ENCODE data around the gene LAT.
"Not testable (repeated sequence)": the region's sequence is repeated elsewhere in the genome, so short reads cannot be mapped to it uniquely, and the experiment has no call there.

The LAT gene

GRCh38 chr16:28975158-28975599 lies 9.7 kb upstream of the LAT start:
- Histone ChIP-seq H3K4me3 (ENCODE audit: low read length in 2 of 2) (peak overlapping the region; percentile 77 to 87), H3K9ac (ENCODE audit: low read depth in 1 of 2, low read length in 2 of 2) (peak overlapping the region; percentile 72 to 74), H3K9me3 (ENCODE audit: control insufficient read depth in 2 of 2, low read length in 2 of 2) (no peaks in the 10 kb centered on the region), H3K27ac (ENCODE audit: low read depth in 2 of 2, low read length in 2 of 2) (peak overlapping the region in 1 of 2 donors; percentile 49), H3K27me3 (ENCODE audit: control insufficient read depth in 2 of 2, insufficient read depth in 2 of 2, low read length in 2 of 2) (no peaks in the 10 kb centered on the region), H3K4me1 (ENCODE audit: control insufficient read depth in 2 of 2, insufficient read depth in 2 of 2, low read length in 2 of 2) (peaks cover 14 to 16% of the 10 kb centered on the region in 2 donors), H3K36me3 (ENCODE audit: control insufficient read depth in 2 of 2, insufficient read depth in 2 of 2, low read length in 2 of 2) (peaks cover 8 to 12% of the 10 kb centered on the region in 2 donors)

- Histone ChIP-seq H3K9ac (ENCODE audit: low read depth in 1 of 2, low read length in 2 of 2) (no peak overlapping the region), H3K4me1 (ENCODE audit: control insufficient read depth in 2 of 2, insufficient read depth in 2 of 2, low read length in 2 of 2) (peaks cover 14 to 16% of the 10 kb centered on the region in 2 donors), H3K4me3 (ENCODE audit: low read length in 2 of 2) (no peak overlapping the region), H3K27ac (ENCODE audit: low read depth in 2 of 2, low read length in 2 of 2) (no peak overlapping the region), H3K36me3 (ENCODE audit: control insufficient read depth in 2 of 2, insufficient read depth in 2 of 2, low read length in 2 of 2) (peaks cover 15 to 33% of the 10 kb centered on the region in 2 donors), H3K27me3 (ENCODE audit: control insufficient read depth in 2 of 2, insufficient read depth in 2 of 2, low read length in 2 of 2) (no peaks in the 10 kb centered on the region), H3K9me3 (ENCODE audit: control insufficient read depth in 2 of 2, low read length in 2 of 2) (no peaks in the 10 kb centered on the region)
Measured at GRCh38 chr16:28977703-28978662, 6.9 kb upstream of the LAT start.

GRCh38 chr16:28980330-28980729 lies 4.5 kb upstream of the LAT start:
- peaks cover 15 to 38% of the 10 kb centered on the region in 2 donors for H3K36me3 ChIP-seq (ENCODE audit: control insufficient read depth in 2 of 2, insufficient read depth in 2 of 2, low read length in 2 of 2)
- H3K4me3 ChIP-seq (ENCODE audit: low read length in 2 of 2); H3K27me3 ChIP-seq (ENCODE audit: control insufficient read depth in 2 of 2, insufficient read depth in 2 of 2, low read length in 2 of 2); H3K9ac ChIP-seq (ENCODE audit: low read depth in 1 of 2, low read length in 2 of 2); H3K9me3 ChIP-seq (ENCODE audit: control insufficient read depth in 2 of 2, low read length in 2 of 2); H3K27ac ChIP-seq (ENCODE audit: low read depth in 2 of 2, low read length in 2 of 2); H3K4me1 ChIP-seq (ENCODE audit: control insufficient read depth in 2 of 2, insufficient read depth in 2 of 2, low read length in 2 of 2): not testable (repeated sequence)

DNA sequence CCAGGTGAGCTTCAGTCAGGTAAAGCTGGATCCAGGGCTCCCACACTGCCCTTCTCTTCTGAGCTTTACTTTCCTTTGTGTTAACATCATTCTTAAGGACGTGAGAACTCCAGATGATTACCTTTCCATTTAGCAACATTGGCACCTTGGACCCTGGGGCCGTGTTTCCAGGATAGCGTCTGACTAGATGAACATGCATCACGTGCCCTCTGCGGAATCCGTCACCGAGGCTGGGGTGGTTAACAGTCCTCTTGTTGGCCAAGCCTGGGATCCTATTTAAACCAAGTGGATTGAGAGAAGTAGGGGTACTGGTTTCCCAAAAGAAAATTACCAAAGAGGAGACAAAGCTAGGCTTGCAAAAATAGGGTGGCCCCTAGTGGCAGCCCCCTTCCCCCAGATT lies 3.9 kb upstream of the LAT start:
- H3K4me1 ChIP-seq (ENCODE audit: control insufficient read depth in 2 of 2, insufficient read depth in 2 of 2, low read length in 2 of 2) = no peaks in the 10 kb centered on the region
- no peak overlapping the region for H3K9ac ChIP-seq (ENCODE audit: low read depth in 1 of 2, low read length in 2 of 2)
- H3K36me3 ChIP-seq (ENCODE audit: control insufficient read depth in 2 of 2, insufficient read depth in 2 of 2, low read length in 2 of 2) = peaks cover 18 to 39% of the 10 kb centered on the region in 2 donors
- no peak overlapping the region for H3K4me3 ChIP-seq (ENCODE audit: low read length in 2 of 2)
- H3K9me3 ChIP-seq (ENCODE audit: control insufficient read depth in 2 of 2, low read length in 2 of 2) = no peaks in the 10 kb centered on the region
- no peaks in the 10 kb centered on the region for H3K27me3 ChIP-seq (ENCODE audit: control insufficient read depth in 2 of 2, insufficient read depth in 2 of 2, low read length in 2 of 2)
- H3K27ac ChIP-seq (ENCODE audit: low read depth in 2 of 2, low read length in 2 of 2) = no peak overlapping the region

DNA sequence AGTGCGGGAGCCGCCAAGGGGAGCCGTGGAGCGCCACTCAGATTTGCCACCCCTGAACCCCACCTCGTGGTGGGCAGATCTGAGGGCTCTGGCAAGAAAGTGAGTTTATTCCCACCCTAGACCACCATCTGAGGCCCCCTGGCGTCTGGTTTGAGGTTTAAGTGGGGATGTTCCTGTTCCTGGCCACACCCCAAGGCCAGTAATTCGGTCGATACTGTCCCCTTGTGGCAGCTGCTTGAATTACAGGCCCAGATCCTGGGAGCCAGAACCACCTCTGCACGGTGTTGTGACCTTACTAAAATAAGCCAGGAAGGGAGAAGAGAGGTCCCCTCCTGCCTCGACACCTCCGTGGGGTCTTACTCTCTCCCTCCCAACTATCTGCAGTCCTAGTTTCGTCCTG lies 3.3 kb upstream of the LAT start:
- Histone ChIP-seq H3K4me3 (ENCODE audit: low read length in 2 of 2) (no peak overlapping the region), H3K9me3 (ENCODE audit: control insufficient read depth in 2 of 2, low read length in 2 of 2) (no peaks in the 10 kb centered on the region), H3K36me3 (ENCODE audit: control insufficient read depth in 2 of 2, insufficient read depth in 2 of 2, low read length in 2 of 2) (peaks cover 19 to 41% of the 10 kb centered on the region in 2 donors), H3K9ac (ENCODE audit: low read depth in 1 of 2, low read length in 2 of 2) (no peak overlapping the region), H3K27ac (ENCODE audit: low read depth in 2 of 2, low read length in 2 of 2) (no peak overlapping the region), H3K27me3 (ENCODE audit: control insufficient read depth in 2 of 2, insufficient read depth in 2 of 2, low read length in 2 of 2) (no peaks in the 10 kb centered on the region), H3K4me1 (ENCODE audit: control insufficient read depth in 2 of 2, insufficient read depth in 2 of 2, low read length in 2 of 2) (no peaks in the 10 kb centered on the region)

- no peak overlapping the region for H3K4me3 ChIP-seq (ENCODE audit: low read length in 2 of 2)
- H3K36me3 ChIP-seq (ENCODE audit: control insufficient read depth in 2 of 2, insufficient read depth in 2 of 2, low read length in 2 of 2) = peaks cover 20 to 50% of the 10 kb centered on the region in 2 donors
- H3K9me3 ChIP-seq (ENCODE audit: control insufficient read depth in 2 of 2, low read length in 2 of 2) = no peaks in the 10 kb centered on the region
- no peaks in the 10 kb centered on the region for H3K4me1 ChIP-seq (ENCODE audit: control insufficient read depth in 2 of 2, insufficient read depth in 2 of 2, low read length in 2 of 2)
- no peaks in the 10 kb centered on the region for H3K27me3 ChIP-seq (ENCODE audit: control insufficient read depth in 2 of 2, insufficient read depth in 2 of 2, low read length in 2 of 2)
- H3K9ac ChIP-seq (ENCODE audit: low read depth in 1 of 2, low read length in 2 of 2) = no peak overlapping the region
- no peak overlapping the region for H3K27ac ChIP-seq (ENCODE audit: low read depth in 2 of 2, low read length in 2 of 2)
Measured at GRCh38 chr16:28982418-28982817, 2.4 kb upstream of the LAT start.

GRCh38 chr16:28982949-28983348 lies 1.9 kb upstream of the LAT start:
- no peaks in the 10 kb centered on the region for H3K27me3 ChIP-seq (ENCODE audit: control insufficient read depth in 2 of 2, insufficient read depth in 2 of 2, low read length in 2 of 2)
- H3K27ac ChIP-seq (ENCODE audit: low read depth in 2 of 2, low read length in 2 of 2) = no peak overlapping the region
- H3K36me3 ChIP-seq (ENCODE audit: control insufficient read depth in 2 of 2, insufficient read depth in 2 of 2, low read length in 2 of 2) = peaks cover 20 to 52% of the 10 kb centered on the region in 2 donors
- H3K9me3 ChIP-seq (ENCODE audit: control insufficient read depth in 2 of 2, low read length in 2 of 2) = no peaks in the 10 kb centered on the region
- no peak overlapping the region for H3K9ac ChIP-seq (ENCODE audit: low read depth in 1 of 2, low read length in 2 of 2)
- H3K4me1 ChIP-seq (ENCODE audit: control insufficient read depth in 2 of 2, insufficient read depth in 2 of 2, low read length in 2 of 2) = no peaks in the 10 kb centered on the region
- H3K4me3 ChIP-seq (ENCODE audit: low read length in 2 of 2) = no peak overlapping the region

- no peak overlapping the region for H3K9ac ChIP-seq (ENCODE audit: low read depth in 1 of 2, low read length in 2 of 2)
- H3K4me3 ChIP-seq (ENCODE audit: low read length in 2 of 2) = no peak overlapping the region
- H3K9me3 ChIP-seq (ENCODE audit: control insufficient read depth in 2 of 2, low read length in 2 of 2) = no peaks in the 10 kb centered on the region
- no peaks in the 10 kb centered on the region for H3K27me3 ChIP-seq (ENCODE audit: control insufficient read depth in 2 of 2, insufficient read depth in 2 of 2, low read length in 2 of 2)
- H3K36me3 ChIP-seq (ENCODE audit: control insufficient read depth in 2 of 2, insufficient read depth in 2 of 2, low read length in 2 of 2) = peaks cover 16 to 48% of the 10 kb centered on the region in 2 donors
- H3K4me1 ChIP-seq (ENCODE audit: control insufficient read depth in 2 of 2, insufficient read depth in 2 of 2, low read length in 2 of 2) = no peaks in the 10 kb centered on the region
- H3K27ac ChIP-seq (ENCODE audit: low read depth in 2 of 2, low read length in 2 of 2) = peak overlapping the region in 1 of 2 donors; percentile 58
Measured at GRCh38 chr16:28983644-28984043, 1.2 kb upstream of the LAT start.

GRCh38 chr16:28984091-28984490 lies 761 bp upstream of the LAT start:
- no peaks in the 10 kb centered on the region for H3K4me1 ChIP-seq (ENCODE audit: control insufficient read depth in 2 of 2, insufficient read depth in 2 of 2, low read length in 2 of 2)
- H3K27me3 ChIP-seq (ENCODE audit: control insufficient read depth in 2 of 2, insufficient read depth in 2 of 2, low read length in 2 of 2) = no peaks in the 10 kb centered on the region
- H3K36me3 ChIP-seq (ENCODE audit: control insufficient read depth in 2 of 2, insufficient read depth in 2 of 2, low read length in 2 of 2) = peaks cover 15 to 44% of the 10 kb centered on the region in 2 donors
- no peak overlapping the region for H3K9ac ChIP-seq (ENCODE audit: low read depth in 1 of 2, low read length in 2 of 2)
- H3K4me3 ChIP-seq (ENCODE audit: low read length in 2 of 2) = no peak overlapping the region
- no peaks in the 10 kb centered on the region for H3K9me3 ChIP-seq (ENCODE audit: control insufficient read depth in 2 of 2, low read length in 2 of 2)
- peak overlapping the region in 1 of 2 donors; percentile 58 for H3K27ac ChIP-seq (ENCODE audit: low read depth in 2 of 2, low read length in 2 of 2)

DNA sequence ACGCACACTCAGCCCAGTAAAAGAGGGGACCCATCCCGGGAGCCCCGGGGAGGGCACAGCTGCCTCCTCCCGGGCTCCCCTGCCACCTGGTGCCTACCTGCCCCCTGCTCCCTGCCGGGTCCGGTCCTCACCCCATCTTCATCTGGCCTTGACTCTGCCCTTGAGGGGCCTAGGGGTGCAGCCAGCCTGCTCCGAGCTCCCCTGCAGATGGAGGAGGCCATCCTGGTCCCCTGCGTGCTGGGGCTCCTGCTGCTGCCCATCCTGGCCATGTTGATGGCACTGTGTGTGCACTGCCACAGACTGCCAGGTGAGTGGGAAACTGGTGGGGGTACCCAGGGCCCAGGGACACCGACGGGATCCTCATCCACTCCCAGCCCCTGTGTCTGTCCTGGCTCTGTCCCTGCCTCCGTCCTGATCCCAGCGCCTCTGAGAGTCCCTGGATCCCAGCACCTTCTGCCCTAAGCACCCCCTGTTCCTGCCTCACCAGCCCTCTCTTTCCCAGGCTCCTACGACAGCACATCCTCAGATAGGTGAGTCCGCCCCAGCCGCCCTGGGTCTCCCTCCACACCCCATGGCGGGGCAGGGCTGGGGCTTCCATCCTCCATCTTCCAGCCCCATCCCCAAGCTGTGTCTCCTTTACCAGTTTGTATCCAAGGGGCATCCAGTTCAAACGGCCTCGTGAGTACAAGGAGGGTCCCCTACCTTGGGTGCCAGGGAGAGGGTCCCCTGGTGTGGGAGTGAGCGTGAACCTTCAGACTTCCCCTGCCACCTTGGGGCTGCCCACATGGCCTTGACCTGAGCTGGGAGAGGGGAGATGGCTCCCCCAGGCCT lies 574 bp downstream of the LAT start:
- Histone ChIP-seq H3K27ac (ENCODE audit: low read depth in 2 of 2, low read length in 2 of 2) (peak overlapping the region in 1 of 2 donors; percentile 38), H3K27me3 (ENCODE audit: control insufficient read depth in 2 of 2, insufficient read depth in 2 of 2, low read length in 2 of 2) (no peaks in the 10 kb centered on the region), H3K9ac (ENCODE audit: low read depth in 1 of 2, low read length in 2 of 2) (no peak overlapping the region), H3K4me3 (ENCODE audit: low read length in 2 of 2) (peak overlapping the region; percentile 36 to 65), H3K9me3 (ENCODE audit: control insufficient read depth in 2 of 2, low read length in 2 of 2) (no peaks in the 10 kb centered on the region), H3K36me3 (ENCODE audit: control insufficient read depth in 2 of 2, insufficient read depth in 2 of 2, low read length in 2 of 2) (peaks cover 15 to 46% of the 10 kb centered on the region in 2 donors), H3K4me1 (ENCODE audit: control insufficient read depth in 2 of 2, insufficient read depth in 2 of 2, low read length in 2 of 2) (no peaks in the 10 kb centered on the region)
